HG02970 (cell line): ENCODE results near the gene AP1S3.
A peak's percentile ranks its signal among the peaks of the same experiment; 100 is the strongest.
"Not testable (repeated sequence)": the region's sequence is repeated elsewhere in the genome, so short reads cannot be mapped to it uniquely, and the experiment has no call there.

Source experiments
- ATAC-seq: cut with Tn5 transposase; IDR thresholded peaks from one replicate; pipeline ENCODE4 v1.9.1; 2021; ENCODE audit warnings: mild to moderate bottlenecking, moderate library complexity, moderate number of reproducible peaks; ENCODE audit not compliant: unreplicated experiment, low FRiP score

The AP1S3 gene

DNA sequence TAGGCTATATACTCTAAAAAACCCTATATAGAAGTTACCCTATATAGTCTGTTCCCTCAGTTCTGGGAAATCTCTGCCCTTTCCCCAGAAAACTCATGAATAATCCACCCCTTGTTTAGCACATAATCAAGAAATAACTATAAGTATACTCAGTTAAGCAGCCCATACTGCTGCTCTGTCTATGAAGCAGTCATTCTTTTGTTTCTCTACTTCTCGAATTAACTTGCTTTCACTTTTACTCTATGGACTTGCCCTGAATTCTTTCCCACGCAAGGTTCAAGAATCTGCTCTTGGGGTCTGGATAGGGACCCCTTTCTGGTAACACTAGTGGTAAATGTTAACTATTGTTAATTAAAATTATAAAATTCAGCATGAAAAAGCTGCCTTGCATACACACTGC is 17.4 kb upstream of the AP1S3 start:
- ATAC-seq = no peak

DNA sequence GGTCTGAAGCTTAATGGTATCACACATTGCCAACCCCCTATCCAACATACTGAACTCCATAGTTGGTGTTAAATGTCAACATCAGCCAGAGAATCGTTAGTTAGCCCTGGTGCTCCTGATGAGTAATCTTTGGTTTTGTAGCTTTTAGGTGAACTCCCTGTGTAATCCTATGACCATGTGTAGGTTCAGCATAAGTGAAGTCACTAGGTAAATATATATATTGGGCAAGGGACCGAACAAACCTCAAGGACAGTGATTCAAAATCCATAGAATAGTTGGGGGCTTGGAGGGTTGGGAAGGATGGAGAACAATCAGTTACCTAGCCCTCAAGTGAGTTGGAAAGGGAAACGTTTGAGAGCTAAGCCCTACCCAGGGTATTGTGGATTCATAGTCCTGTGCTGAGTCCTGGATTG is 16.0 kb upstream of the AP1S3 start:
- no peak for ATAC-seq

DNA sequence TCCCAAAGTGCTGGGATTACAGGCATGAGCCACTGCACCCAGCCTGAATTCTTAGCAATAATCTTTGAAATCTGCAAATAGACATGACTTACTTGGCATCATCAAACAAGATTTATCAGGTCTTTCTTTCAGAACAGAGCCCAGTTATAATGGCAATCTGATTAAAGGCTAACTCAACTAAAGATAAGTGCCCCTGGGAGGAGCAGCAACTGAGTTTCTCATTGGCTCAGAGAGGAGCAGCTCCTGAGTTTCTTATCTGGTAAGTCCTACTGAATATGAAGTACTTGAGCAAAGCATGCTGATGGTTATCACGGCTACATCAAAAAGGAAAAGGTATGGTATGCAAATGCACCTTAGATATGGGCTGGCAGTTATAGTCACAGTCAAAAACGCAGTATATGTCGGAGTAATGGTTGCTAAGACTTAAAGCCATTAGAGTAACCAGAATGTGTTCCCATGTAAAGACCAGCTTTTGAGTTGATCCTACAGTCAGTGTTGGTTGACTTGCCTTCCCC is 15.0 kb upstream of the AP1S3 start:
- ATAC-seq = no peak

GRCh38 chr2:223847410-223847809 is 10.0 kb upstream of the AP1S3 start:
- no peak for ATAC-seq

DNA sequence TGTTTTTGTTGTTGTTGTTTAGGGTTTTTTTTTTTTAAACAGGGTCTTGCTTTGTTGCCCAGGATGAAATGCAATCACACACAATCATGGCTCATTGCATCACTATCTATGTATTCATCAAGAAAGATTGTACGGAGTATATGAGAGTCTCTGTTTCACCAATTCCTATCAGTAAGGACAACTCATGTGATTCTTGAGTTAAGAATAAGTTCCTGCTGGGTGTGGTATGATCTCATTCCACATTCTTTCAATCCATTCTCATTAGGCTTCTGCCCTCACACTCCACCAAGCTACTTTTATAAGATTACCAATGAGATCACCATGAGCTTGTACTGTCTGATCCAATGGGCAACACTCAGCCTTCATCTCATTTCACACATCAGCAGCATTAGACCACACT is 9.1 kb upstream of the AP1S3 start:
- ATAC-seq = no peak

GRCh38 chr2:223841436-223842190 is 4.2 kb upstream of the AP1S3 start:
- no peak for ATAC-seq

GRCh38 chr2:223835701-223836532 is 1.5 kb downstream of the AP1S3 start:
- ATAC-seq = peak; percentile 48

GRCh38 chr2:223834431-223834830 is 3.0 kb downstream of the AP1S3 start:
- ATAC-seq = no peak

GRCh38 chr2:223832241-223832903 is 5.0 kb downstream of the AP1S3 start:
- ATAC-seq = no peak

DNA sequence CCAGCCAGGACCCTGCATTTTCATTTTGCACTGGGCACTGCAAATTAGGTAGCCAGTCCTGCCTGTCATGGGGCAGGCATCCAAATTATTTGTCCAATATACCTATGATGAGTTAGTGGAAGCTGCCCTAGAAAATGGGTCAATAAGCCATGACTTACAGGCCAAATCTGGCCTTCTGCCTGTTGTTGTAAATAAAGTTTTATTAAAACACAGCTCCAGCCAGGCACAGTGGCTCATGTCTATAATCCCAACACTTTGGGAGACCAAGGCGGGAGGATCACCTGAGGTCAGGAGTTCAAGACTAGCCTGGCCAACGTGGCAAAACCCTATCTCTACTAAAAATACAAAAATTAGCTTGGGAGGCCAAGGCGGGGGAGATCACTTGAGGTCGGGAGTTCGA is 8.3 kb downstream of the AP1S3 start:
- ATAC-seq = no peak

DNA sequence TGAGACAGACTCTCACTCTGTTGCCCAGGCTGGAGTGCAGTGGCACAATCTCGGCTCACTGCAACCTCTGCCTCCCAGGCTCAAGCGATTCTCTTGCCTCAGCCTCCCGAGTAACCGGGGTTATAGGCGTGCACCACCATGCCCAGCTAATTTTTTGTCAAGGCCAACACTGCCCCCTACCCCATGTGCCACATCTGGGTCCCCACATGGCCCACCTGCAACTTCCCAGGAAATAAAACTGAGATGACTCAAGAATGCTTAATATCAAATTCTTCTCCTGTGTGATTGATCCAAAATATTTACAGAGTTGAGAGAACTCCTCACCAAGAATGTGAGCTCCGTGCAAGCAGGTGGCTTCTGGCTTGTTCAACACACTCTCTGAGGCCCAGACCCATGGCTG is 9.1 kb downstream of the AP1S3 start:
- ATAC-seq = no peak

GRCh38 chr2:223826995-223827394 is 10.4 kb downstream of the AP1S3 start:
- no peak for ATAC-seq

GRCh38 chr2:223824301-223824700 is 13.1 kb downstream of the AP1S3 start:
- no peak for ATAC-seq

- no peak for ATAC-seq
Observed at GRCh38 chr2:223822818-223823217, 14.6 kb downstream of the AP1S3 start.

GRCh38 chr2:223820549-223820948 is 16.8 kb downstream of the AP1S3 start:
- no peak for ATAC-seq

- no peak for ATAC-seq
Observed at GRCh38 chr2:223819891-223820290, 17.5 kb downstream of the AP1S3 start.

GRCh38 chr2:223815884-223816570 is 21.4 kb downstream of the AP1S3 start:
- ATAC-seq = no peak

DNA sequence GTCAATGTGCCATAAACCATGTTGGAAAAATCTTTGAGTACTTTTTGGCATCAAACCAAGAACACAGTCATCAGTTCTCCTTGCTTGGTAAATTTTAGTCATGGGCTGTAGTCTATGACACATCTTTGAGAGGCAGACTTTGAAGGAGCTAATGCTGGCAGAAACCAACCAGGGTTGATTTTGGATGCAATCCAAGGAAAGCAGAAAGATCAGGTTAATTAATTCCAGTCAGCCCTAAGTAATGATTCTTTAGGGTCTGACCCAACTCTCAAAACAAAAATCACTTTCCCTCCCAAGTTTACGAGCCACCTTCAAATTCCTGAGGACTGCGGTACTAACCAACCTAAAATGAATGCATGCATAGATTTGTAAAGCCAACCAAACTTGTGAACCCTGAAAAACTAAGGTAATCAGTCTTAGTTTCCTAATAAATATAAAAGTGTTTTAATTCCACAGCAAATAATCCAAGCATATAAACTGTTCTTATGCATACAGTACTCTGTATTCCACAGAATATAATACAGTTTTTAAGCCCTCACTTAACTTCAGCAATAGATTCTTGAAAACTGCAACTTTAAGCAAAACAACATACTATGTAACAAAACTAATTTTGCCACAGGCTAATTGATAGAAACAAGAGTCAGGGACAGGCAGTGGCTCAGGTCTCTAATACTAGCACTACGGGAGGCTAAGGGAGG is 22.0 kb downstream of the AP1S3 start:
- ATAC-seq = no peak

DNA sequence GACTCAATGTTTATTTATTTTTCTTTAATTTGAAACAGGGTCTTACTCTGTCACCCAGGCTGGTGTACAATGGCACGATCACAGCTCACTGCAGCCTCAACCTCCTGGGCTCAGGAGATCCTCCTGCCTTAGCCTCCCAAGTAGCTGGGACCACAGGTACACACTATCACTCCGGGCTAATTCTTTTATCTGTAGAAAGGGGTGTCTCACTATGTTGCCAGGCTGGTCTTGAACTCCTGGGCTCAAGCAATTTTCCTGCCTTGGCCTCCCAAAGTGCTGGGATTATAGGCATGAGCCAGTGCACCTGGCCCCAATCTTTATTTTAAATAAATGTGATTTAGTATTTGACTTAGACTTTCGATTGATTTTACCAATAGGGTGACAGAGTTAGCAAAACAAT is 22.6 kb downstream of the AP1S3 start:
- ATAC-seq = not testable (repeated sequence)

GRCh38 chr2:223813329-223813728 is 24.1 kb downstream of the AP1S3 start:
- no peak for ATAC-seq
